Measurements from ENCODE around the gene TMEM47. TPM values are rescaled to one million over a fixed set of nuclear protein-coding genes. Genes with fewer than 3 reads are reported as not detected.

The TMEM47 gene
- total and polyA plus RNA-seq, 2 donors (not counting 1 experiment from before 2014, with no cell fraction given) = 128 to 240 TPM

GRCh38 chrX:34655501-34656455 lies 1.3 kb downstream of the TMEM47 start:
- H3K4me1 ChIP-seq (ENCODE audit: control insufficient read depth, extremely low read depth, insufficient read depth, low read length) = peaks cover 4% of the 10 kb centered on the region
- H3K4me3 ChIP-seq (replicated peaks in 1 of 4; ENCODE audit: control extremely low read depth in 1 of 4, insufficient read depth in 1 of 4, low read depth in 3 of 4, low read length in 4 of 4) = peak overlapping the region; percentile 46 to 91 (median 72)
- no peaks in the 10 kb centered on the region for H4K20me1 ChIP-seq (ENCODE audit: control insufficient read depth, extremely low read depth, insufficient read depth, low read length)
- TF ChIP-seq CTCF (conservative IDR thresholded peaks at IDR 0.05 in 1 of 2, IDR thresholded peaks at IDR 0.05 in 1 of 2; ENCODE audit: low read depth in 1 of 2, low read length in 2 of 2) (no peak), EZH2 (IDR thresholded peaks at IDR 0.05; ENCODE audit: low read length, missing control alignments) (no peak)
- H3K27me3 ChIP-seq (ENCODE audit: control insufficient read depth, insufficient read depth, low read length) = no peaks in the 10 kb centered on the region
- peak overlapping the region; percentile 67 for H3K27ac ChIP-seq (ENCODE audit: insufficient read depth, low read length)
- H3K9me3 ChIP-seq (ENCODE audit: control insufficient read depth, insufficient read depth, low read depth, low read length) = no peaks in the 10 kb centered on the region
- DNase-seq (ENCODE audit: low read depth in 2 of 2) = peak; percentile 19 to 62
- H3K9ac ChIP-seq (ENCODE audit: insufficient read depth, low read length) = peak overlapping the region; percentile 59
- no peaks in the 10 kb centered on the region for H3K36me3 ChIP-seq (ENCODE audit: control insufficient read depth, insufficient read depth, low read length)
- H2AFZ ChIP-seq (ENCODE audit: low read length) = no peak overlapping the region
- peak overlapping the region; percentile 64 for H3K4me2 ChIP-seq (ENCODE audit: extremely low read depth, insufficient read depth, low read length)
- peaks cover 61% of the 10 kb centered on the region for H3K79me2 ChIP-seq (ENCODE audit: control insufficient read depth, insufficient read depth, low read length)

- peaks cover 68% of the 10 kb centered on the region for H3K79me2 ChIP-seq (ENCODE audit: control insufficient read depth, insufficient read depth, low read length)
- DNase-seq (ENCODE audit: low read depth in 2 of 2) = peak; percentile 20 to 28
- H3K9ac ChIP-seq (ENCODE audit: insufficient read depth, low read length) = peak overlapping the region; percentile 23
Observed at GRCh38 chrX:34654696-34655490, 2.2 kb downstream of the TMEM47 start.

More at GRCh38 chrX:34654696-34655490, 2.2 kb downstream of the TMEM47 start:
- TF ChIP-seq EZH2 (IDR thresholded peaks at IDR 0.05; ENCODE audit: low read length, missing control alignments) = no peak
- no peak for TF ChIP-seq CTCF (conservative IDR thresholded peaks at IDR 0.05 in 1 of 2, IDR thresholded peaks at IDR 0.05 in 1 of 2; ENCODE audit: low read depth in 1 of 2, low read length in 2 of 2)
- Histone ChIP-seq H3K36me3 (ENCODE audit: control insufficient read depth, insufficient read depth, low read length) (no peaks in the 10 kb centered on the region), H3K4me2 (ENCODE audit: extremely low read depth, insufficient read depth, low read length) (peak overlapping the region; percentile 77), H4K20me1 (ENCODE audit: control insufficient read depth, extremely low read depth, insufficient read depth, low read length) (no peaks in the 10 kb centered on the region), H2AFZ (ENCODE audit: low read length) (no peak overlapping the region), H3K27me3 (ENCODE audit: control insufficient read depth, insufficient read depth, low read length) (no peaks in the 10 kb centered on the region), H3K27ac (ENCODE audit: insufficient read depth, low read length) (peak overlapping the region; percentile 67), H3K9me3 (ENCODE audit: control insufficient read depth, insufficient read depth, low read depth, low read length) (no peaks in the 10 kb centered on the region), H3K4me3 (replicated peaks in 1 of 4; ENCODE audit: control extremely low read depth in 1 of 4, insufficient read depth in 1 of 4, low read depth in 3 of 4, low read length in 4 of 4) (peak overlapping the region; percentile 46 to 91 (median 72)), H3K4me1 (ENCODE audit: control insufficient read depth, extremely low read depth, insufficient read depth, low read length) (peaks cover 4% of the 10 kb centered on the region)
